ENCODE data around the gene SNRK. TPM values are rescaled to one million over a fixed set of nuclear protein-coding genes. Genes with fewer than 3 reads are reported as not detected.

The SNRK gene
- total RNA-seq, 1 experiment from 2014 or later: 53.3 TPM

DNA sequence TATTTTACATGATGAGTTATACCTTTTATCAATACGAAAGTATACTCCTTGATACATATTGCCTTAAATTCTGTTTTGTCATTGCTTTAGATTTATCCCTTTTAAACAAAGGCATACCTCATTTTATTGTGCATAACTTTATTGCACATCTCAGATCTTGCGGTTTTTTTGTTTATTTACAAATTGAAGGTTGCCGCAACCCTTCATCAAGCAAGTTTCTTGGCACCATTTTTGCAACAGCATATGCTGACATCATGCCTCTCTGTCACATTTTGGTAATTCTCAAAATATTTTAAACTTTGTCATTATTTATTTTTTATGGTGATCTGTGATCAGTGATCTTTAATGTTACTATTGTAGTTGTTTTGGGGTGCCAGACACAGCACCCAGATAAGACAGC lies 20.9 kb downstream of the SNRK start:
- H3K9me2 ChIP-seq (replicated peaks; ENCODE audit: low read length): no peaks in the 10 kb centered on the region
- no peaks in the 10 kb centered on the region for H3K4me1 ChIP-seq (ENCODE audit: insufficient read depth, low read length)
- no peak overlapping the region for H3K4me3 ChIP-seq (ENCODE audit: low read length)
- no peaks in the 10 kb centered on the region for H3F3A ChIP-seq (ENCODE audit: low read length, unreplicated experiment)
- no peaks in the 10 kb centered on the region for H3K9me3 ChIP-seq (ENCODE audit: low read length)
- intact Hi-C loops (cut with micrococcal nuclease): no loop called here
- TF ChIP-seq, protein P1, sequence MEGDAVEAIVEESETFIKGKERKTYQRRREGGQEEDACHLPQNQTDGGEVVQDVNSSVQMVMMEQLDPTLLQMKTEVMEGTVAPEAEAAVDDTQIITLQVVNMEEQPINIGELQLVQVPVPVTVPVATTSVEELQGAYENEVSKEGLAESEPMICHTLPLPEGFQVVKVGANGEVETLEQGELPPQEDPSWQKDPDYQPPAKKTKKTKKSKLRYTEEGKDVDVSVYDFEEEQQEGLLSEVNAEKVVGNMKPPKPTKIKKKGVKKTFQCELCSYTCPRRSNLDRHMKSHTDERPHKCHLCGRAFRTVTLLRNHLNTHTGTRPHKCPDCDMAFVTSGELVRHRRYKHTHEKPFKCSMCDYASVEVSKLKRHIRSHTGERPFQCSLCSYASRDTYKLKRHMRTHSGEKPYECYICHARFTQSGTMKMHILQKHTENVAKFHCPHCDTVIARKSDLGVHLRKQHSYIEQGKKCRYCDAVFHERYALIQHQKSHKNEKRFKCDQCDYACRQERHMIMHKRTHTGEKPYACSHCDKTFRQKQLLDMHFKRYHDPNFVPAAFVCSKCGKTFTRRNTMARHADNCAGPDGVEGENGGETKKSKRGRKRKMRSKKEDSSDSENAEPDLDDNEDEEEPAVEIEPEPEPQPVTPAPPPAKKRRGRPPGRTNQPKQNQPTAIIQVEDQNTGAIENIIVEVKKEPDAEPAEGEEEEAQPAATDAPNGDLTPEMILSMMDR (conservative IDR thresholded peaks at IDR 0.05; ENCODE audit: low read depth, low read length): no peak
- no peak for TF ChIP-seq EZH2phosphoT487 (IDR thresholded peaks at IDR 0.05; ENCODE audit: borderline replicate concordance, low read length)
- no peak for TF ChIP-seq EZH2 (IDR thresholded peaks at IDR 0.05; ENCODE audit: low read length, unreplicated experiment)
- no peak overlapping the region for H3K9ac ChIP-seq (ENCODE audit: low read length)
- no peak overlapping the region for H2AFZ ChIP-seq (ENCODE audit: low read length)
- POLR2A ChIA-PET (ENCODE audit: unreplicated experiment): no interaction called here
- no TSS peak for BruUV-seq (replicated peaks)
- H3K27me3 ChIP-seq (ENCODE audit: low read length): no peaks in the 10 kb centered on the region
- ATAC-seq: no peak
- H3K27ac ChIP-seq (ENCODE audit: low read length): no peak overlapping the region
- no peak for DNase-seq
- CTCF ChIA-PET: no interaction called here
- H3K36me3 ChIP-seq (ENCODE audit: low read depth, low read length): peaks cover 79% of the 10 kb centered on the region
- peaks cover 76% of the 10 kb centered on the region for H3K79me2 ChIP-seq (ENCODE audit: low read length)
- H3K4me2 ChIP-seq (ENCODE audit: low read length): no peak overlapping the region
- H4K20me1 ChIP-seq (ENCODE audit: low read length): peaks cover 3% of the 10 kb centered on the region; the same call in 1 of the 2 replicates

DNA sequence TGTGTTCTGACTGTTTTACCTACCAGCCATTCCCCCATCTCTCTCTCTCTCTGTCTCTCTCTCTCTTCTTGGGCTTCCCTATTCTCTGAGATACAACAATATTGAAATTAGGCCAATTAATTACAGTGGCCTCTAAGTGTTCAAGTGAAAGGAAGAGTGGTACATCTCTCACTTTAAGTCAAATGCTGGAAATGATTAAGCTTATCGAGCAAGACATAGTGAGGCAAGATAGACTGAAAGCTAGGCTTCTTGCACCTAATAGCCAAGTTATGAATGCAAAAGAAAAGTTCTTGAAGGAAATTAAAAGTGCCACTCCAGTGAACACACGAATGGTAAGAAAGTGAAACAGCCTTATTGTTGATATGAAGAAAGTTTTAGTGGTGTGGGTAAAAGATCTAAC lies 21.3 kb downstream of the SNRK start:
- intact Hi-C loops (cut with micrococcal nuclease): no loop called here
- Histone ChIP-seq H3K27ac (ENCODE audit: low read length) (no peak overlapping the region), H2AFZ (ENCODE audit: low read length) (no peak overlapping the region), H3K4me3 (ENCODE audit: low read length) (no peak overlapping the region), H3K79me2 (ENCODE audit: low read length) (peaks cover 76% of the 10 kb centered on the region), H4K20me1 (ENCODE audit: low read length) (no peaks in the 10 kb centered on the region; the same call in 1 of the 2 replicates), H3K9me3 (ENCODE audit: low read length) (no peaks in the 10 kb centered on the region), H3K4me2 (ENCODE audit: low read length) (no peak overlapping the region), H3K9ac (ENCODE audit: low read length) (no peak overlapping the region), H3K27me3 (ENCODE audit: low read length) (no peaks in the 10 kb centered on the region), H3F3A (ENCODE audit: low read length, unreplicated experiment) (no peaks in the 10 kb centered on the region), H3K36me3 (ENCODE audit: low read depth, low read length) (peaks cover 78% of the 10 kb centered on the region), H3K4me1 (ENCODE audit: insufficient read depth, low read length) (no peaks in the 10 kb centered on the region), H3K9me2 (replicated peaks; ENCODE audit: low read length) (no peaks in the 10 kb centered on the region)
- no peak for ATAC-seq
- ChIA-PET CTCF (no interaction called here), POLR2A (ENCODE audit: unreplicated experiment) (interaction anchor here (0.6 kb wide), 1 partner anchor 314 kb away, joined by 7 read pairs; the partner anchor contains the start of gene ANO10)
- TSS peak; percentile 4 for BruUV-seq (replicated peaks)
- DNase-seq: no peak
- TF ChIP-seq EZH2phosphoT487 (IDR thresholded peaks at IDR 0.05; ENCODE audit: borderline replicate concordance, low read length) (no peak), EZH2 (IDR thresholded peaks at IDR 0.05; ENCODE audit: low read length, unreplicated experiment) (no peak)
- TF ChIP-seq, protein P1 (conservative IDR thresholded peaks at IDR 0.05; ENCODE audit: low read depth, low read length): no peak

- ChIA-PET CTCF (no interaction called here), POLR2A (ENCODE audit: unreplicated experiment) (no interaction called here)
- no peak for DNase-seq
- Histone ChIP-seq H3K27ac (ENCODE audit: low read length) (no peak overlapping the region), H2AFZ (ENCODE audit: low read length) (no peak overlapping the region), H3K27me3 (ENCODE audit: low read length) (no peaks in the 10 kb centered on the region), H3K9me2 (replicated peaks; ENCODE audit: low read length) (no peaks in the 10 kb centered on the region), H3K4me2 (ENCODE audit: low read length) (no peak overlapping the region), H3K9ac (ENCODE audit: low read length) (no peak overlapping the region), H3F3A (ENCODE audit: low read length, unreplicated experiment) (no peaks in the 10 kb centered on the region), H3K9me3 (ENCODE audit: low read length) (no peaks in the 10 kb centered on the region), H3K36me3 (ENCODE audit: low read depth, low read length) (peaks cover 58% of the 10 kb centered on the region), H3K79me2 (ENCODE audit: low read length) (peaks cover 69% of the 10 kb centered on the region), H3K4me3 (ENCODE audit: low read length) (no peak overlapping the region), H4K20me1 (ENCODE audit: low read length) (no peaks in the 10 kb centered on the region), H3K4me1 (ENCODE audit: insufficient read depth, low read length) (no peaks in the 10 kb centered on the region)
- TF ChIP-seq EZH2phosphoT487 (IDR thresholded peaks at IDR 0.05; ENCODE audit: borderline replicate concordance, low read length): no peak
- TF ChIP-seq EZH2 (IDR thresholded peaks at IDR 0.05; ENCODE audit: low read length, unreplicated experiment): no peak
- TF ChIP-seq, protein P1 (conservative IDR thresholded peaks at IDR 0.05; ENCODE audit: low read depth, low read length): no peak
- intact Hi-C loops (cut with micrococcal nuclease): no loop called here
- no peak for ATAC-seq
- BruUV-seq (replicated peaks): no TSS peak
These were observed 23.3 kb downstream of the SNRK start for GRCh38 chr3:43309372-43310305.
